HepG2 (cell line): ENCODE data around the gene AGAP1. TPM values are rescaled to one million over a fixed set of nuclear protein-coding genes. Genes with fewer than 3 reads are reported as not detected.

Source experiments
- ATAC-seq: fragments of 200-7000 bp; cut with Tn5 transposase; 3 replicates; pipeline ENCODE4 v1.9.1; 2020; ENCODE audit warnings: mild to moderate bottlenecking, moderate library complexity
- BruUV-seq: library from RNA; stranded (reverse); fragments of 400-500 nt; replicated peaks from 2 replicates; lab custom pipeline; 2021; lab: Mats Ljungman, UMichigan
- CTCF ChIA-PET: fragments of 300-600 bp; formaldehyde crosslinking; extraction: SDS; loops from one replicate; lab custom pipeline; 2021; ENCODE audit warnings: low total read pairs, inconsistent platforms, low intra/inter-chr PET ratio; lab: Yijun Ruan, JAX
- POLR2A ChIA-PET: fragments of 350-600 bp; sonication (Branson Sonifier 250); formaldehyde crosslinking; loops from one replicate; lab custom pipeline; 2020; ENCODE audit warnings: antibody characterized with exemption, inconsistent platforms; lab: Yijun Ruan, JAX
- DNase-seq: peaks from one replicate; pipeline ENCODE4 v3.0.0-alpha.2; 2015; ENCODE audit warnings: low spot score
- FAIRE-seq: peaks from 3 replicates; lab custom pipeline; 2011; peaks lifted over from hg19 to GRCh38; lab: Jason Lieb, UNC
- H2AFZ ChIP-seq: one replicate; pipeline ENCODE4 v1.6.1; 2011; ENCODE audit warnings: low read length, inconsistent platforms
- H3K27ac ChIP-seq: fragments of 300-600 bp; 3 replicates; pipeline ENCODE4 v1.8.0; 2011; ENCODE audit warnings: mixed run types, mild to moderate bottlenecking, mixed read lengths, low read length, inconsistent platforms; ENCODE audit not compliant: insufficient read depth; ENCODE audit errors: extremely low read length
- H3K27me3 ChIP-seq, 2 experiments: fragments of 200-600 bp in 1 of 2; 2 replicates in 1 of 2; 3 replicates in 1 of 2; pipeline versions ENCODE4 v1.6.0 to v1.8.0; 2011; ENCODE audit warnings: low read length in 2 of 2, mild to moderate bottlenecking in 2 of 2, moderate library complexity in 2 of 2, inconsistent platforms in 1 of 2; ENCODE audit not compliant: insufficient read depth in 2 of 2, control insufficient read depth in 1 of 2
- H3K36me3 ChIP-seq, 2 experiments: fragments of 200-600 bp in 1 of 2; replicated peaks in 1 of 2; 2 replicates in 1 of 2; 3 replicates in 1 of 2; pipeline versions ENCODE4 v1.5.1 to v1.8.0; 2011; ENCODE audit warnings: low read length in 2 of 2, inconsistent platforms in 1 of 2; ENCODE audit not compliant: insufficient read depth in 2 of 2, control insufficient read depth in 1 of 2
- H3K4me1 ChIP-seq: 2 replicates; pipeline ENCODE4 v1.5.1; 2012; ENCODE audit warnings: low read length, inconsistent platforms; ENCODE audit not compliant: insufficient read depth
- H3K4me2 ChIP-seq: 2 replicates; pipeline ENCODE4 v1.6.0; 2011; ENCODE audit warnings: low read depth, low read length, inconsistent platforms
- H3K4me3 ChIP-seq, 3 experiments: fragments of 200-600 bp in 1 of 3; sonication (generic), shearing (Covaris generic) in 1 of 3; replicated peaks in 1 of 3; 2 replicates each; pipeline ENCODE4 v1.5.1; 2011 to 2016; ENCODE audit warnings: low read length in 3 of 3, inconsistent platforms in 2 of 3, low read depth in 2 of 3, mild to moderate bottlenecking in 2 of 3, control low read depth in 1 of 3, mixed read lengths in 1 of 3; ENCODE audit not compliant: insufficient read depth in 1 of 3
- H3K79me2 ChIP-seq: one replicate; pipeline ENCODE4 v1.6.1; 2011; ENCODE audit warnings: low read length, inconsistent platforms; ENCODE audit not compliant: insufficient read depth
- H3K9ac ChIP-seq: 2 replicates; pipeline ENCODE4 v1.6.0; 2011; ENCODE audit warnings: mild to moderate bottlenecking, low read depth, low read length, inconsistent platforms; ENCODE audit not compliant: insufficient read depth
- H3K9me3 ChIP-seq: 2 replicates; pipeline ENCODE4 v1.5.1; 2012; ENCODE audit warnings: mild to moderate bottlenecking, low read length
- H4K20me1 ChIP-seq: 2 replicates; pipeline ENCODE4 v1.6.0; 2011; ENCODE audit warnings: inconsistent platforms, mild to moderate bottlenecking, low read length, moderate library complexity; ENCODE audit not compliant: insufficient read depth
- CEBPB ChIP-seq: IDR thresholded peaks from 2 replicates; pipeline ENCODE4 v1.6.1; 2011; ENCODE audit warnings: low read depth, low read length, improper control_type of control experiment, borderline replicate concordance
- DR1 ChIP-seq: sonication (generic); formaldehyde crosslinking; IDR thresholded peaks from 2 replicates; pipeline ENCODE4 v1.8.0; 2021; ENCODE audit warnings: mild to moderate bottlenecking, missing genetic modification reagents, inconsistent platforms
- ELK4 ChIP-seq: sonication (generic); formaldehyde crosslinking; IDR thresholded peaks from 2 replicates; pipeline ENCODE4 v1.9.0; 2021; ENCODE audit warnings: missing genetic modification reagents, borderline replicate concordance
- GTF2F1 ChIP-seq: fragments of 150-350 bp; IDR thresholded peaks from 2 replicates; pipeline ENCODE4 v1.6.1; 2014; ENCODE audit warnings: low read length
- HNRNPUL1 ChIP-seq: fragments of 200-400 bp; formaldehyde crosslinking; IDR thresholded peaks from 2 replicates; pipeline ENCODE4 v1.6.1; 2017; ENCODE audit warnings: low read depth, mild to moderate bottlenecking, low read length, moderate library complexity
- HOMEZ ChIP-seq: IDR thresholded peaks from 2 replicates; pipeline ENCODE4 v1.6.1; 2016; ENCODE audit warnings: low read depth
- MIER2 ChIP-seq: IDR thresholded peaks from 2 replicates; pipeline ENCODE4 v1.6.1; 2016; ENCODE audit warnings: missing biosample characterization, missing genetic modification reagents
- PATZ1 ChIP-seq: sonication (generic); formaldehyde crosslinking; IDR thresholded peaks from 2 replicates; pipeline ENCODE4 v1.4.0; 2020; ENCODE audit warnings: missing genetic modification reagents
- PHF20 ChIP-seq: sonication (generic); formaldehyde crosslinking; IDR thresholded peaks from 2 replicates; pipeline ENCODE4 v1.5.0; 2020; ENCODE audit warnings: mild to moderate bottlenecking, missing genetic modification reagents
- SOX6 ChIP-seq, 2 experiments: fragments of 450-650 bp in 1 of 2; sonication (generic) in 1 of 2; formaldehyde crosslinking in 1 of 2; IDR thresholded peaks; 2 replicates each; pipeline versions ENCODE4 v1.4.0 to v1.6.1; 2017 to 2020; ENCODE audit warnings: antibody characterized with exemption in 1 of 2, mild to moderate bottlenecking in 1 of 2, missing genetic modification reagents in 1 of 2
- THRA ChIP-seq: sonication (generic); formaldehyde crosslinking; IDR thresholded peaks from 2 replicates; pipeline ENCODE4 v1.4.0; 2020; ENCODE audit warnings: missing genetic modification reagents, borderline replicate concordance
- ZEB1 ChIP-seq: IDR thresholded peaks from 2 replicates; pipeline ENCODE4 v1.6.1; 2012; ENCODE audit warnings: mild to moderate bottlenecking, low read depth, inconsistent platforms; ENCODE audit not compliant: insufficient replicate concordance
- ZNF207 ChIP-seq: fragments of 450-650 bp; IDR thresholded peaks from 2 replicates; pipeline ENCODE4 v1.6.1; 2016; ENCODE audit warnings: antibody characterized with exemption, borderline replicate concordance
- ZNF276 ChIP-seq: sonication (generic); formaldehyde crosslinking; IDR thresholded peaks from 2 replicates; pipeline ENCODE4 v1.4.0; 2020; ENCODE audit warnings: mild to moderate bottlenecking, low read depth, missing genetic modification reagents
- ZNF563 ChIP-seq: sonication (generic); formaldehyde crosslinking; IDR thresholded peaks from 2 replicates; pipeline ENCODE4 v1.8.0; 2022; ENCODE audit warnings: mild to moderate bottlenecking, moderate library complexity, missing genetic modification reagents
- ZNF567 ChIP-seq: sonication (generic); formaldehyde crosslinking; IDR thresholded peaks from 2 replicates; pipeline ENCODE4 v1.8.1; 2023; ENCODE audit warnings: mild to moderate bottlenecking, missing genetic modification reagents, borderline replicate concordance
- ZNF607 ChIP-seq: sonication (generic); formaldehyde crosslinking; IDR thresholded peaks from 2 replicates; pipeline ENCODE4 v1.5.1; 2020; ENCODE audit warnings: missing genetic modification reagents, mild to moderate bottlenecking, borderline replicate concordance
- WGBS: methylation state at CpG from one replicate; pipeline ENCODE4 v1.1.6; 2017; ENCODE audit warnings: low lambda C conversion rate; 5-methylcytosine and 5-hydroxymethylcytosine counted together
- in situ Hi-C: cut with HindIII; loops from 2 replicates; pipeline ENCODE4 v1.10.0; 2017; ENCODE audit warnings: low pct_unique_long_range_greater_than_20kb; ENCODE audit not compliant: extremely low pct_ligation_motif_present
- intact Hi-C: fragments of 100-400 bp; cut with micrococcal nuclease; formaldehyde crosslinking; loops from one replicate; pipeline ENCODE4 v1.10.0; 2022; ENCODE audit not compliant: unreplicated experiment
- polyA plus RNA-seq, 8 experiments: library from polyadenylated mRNA; depleted of rRNA in 3 of 8; stranded (reverse) in 7 of 8; unstranded in 1 of 8; fragments of >200 nt; fragmentation: Illumina TruSeq in 4 of 8; extraction: Trizol in 4 of 8; gene quantifications; 2 replicates each; pipeline versions ENCODE4 v1.2.1 to v1.2.3, GENCODE V29; 2011 to 2016; ENCODE audit warnings: low read depth in 4 of 8, missing spikeins in 1 of 8, mixed read lengths in 1 of 8; ENCODE audit not compliant: insufficient read depth in 1 of 8
- total RNA-seq, 5 experiments: library from RNA; depleted of rRNA; stranded (reverse); fragments of >200 nt; fragmentation: Illumina TruSeq; extraction: Trizol; gene quantifications; 2 replicates each; pipeline ENCODE4 v1.2.3, GENCODE V29; 2016; ENCODE audit warnings: low read depth in 1 of 5

The AGAP1 gene
- total and polyA plus RNA-seq, 2 of the 13 experiments (the other 11 are each of a cell fraction or from before 2014, with no cell fraction given): 21.2 to 32.7 TPM

GRCh38 chr2:235552671-235553070, 58.8 kb downstream of the AGAP1 start:
- H3K36me3 ChIP-seq: no peaks in the 10 kb centered on the region
- BruUV-seq: no TSS peak
- in situ Hi-C loops (no loop called here), intact Hi-C loops (loop anchor here (1.0 to 2.0 kb wide), 3 partner anchors 42 to 416 kb away; no protein-coding TSS in a partner anchor)
- H4K20me1 ChIP-seq: peaks cover 36% of the 10 kb centered on the region; the same call in 1 of the 2 replicates
- peaks cover 53% of the 10 kb centered on the region for H3K4me1 ChIP-seq
- no peak overlapping the region for H3K4me2 ChIP-seq
- no peak for FAIRE-seq
- no peak for DNase-seq
- H3K27ac ChIP-seq: no peak overlapping the region
- CTCF ChIA-PET: interaction anchor here (1.4 to 2.3 kb wide), 3 partner anchors 38 to 417 kb away, joined by 5 to 13 read pairs (median 8); no protein-coding TSS in a partner anchor
- no peak overlapping the region for H2AFZ ChIP-seq
- no peak overlapping the region for H3K4me3 ChIP-seq
- ATAC-seq: no peak
- no peaks in the 10 kb centered on the region for H3K27me3 ChIP-seq
- no peak overlapping the region for H3K9ac ChIP-seq
- peaks cover 77% of the 10 kb centered on the region for H3K79me2 ChIP-seq
- POLR2A ChIA-PET: interaction anchor here (1.3 to 2.0 kb wide), 2 partner anchors 9 to 11 kb away, joined by 4 to 9 read pairs; no protein-coding TSS in a partner anchor
- WGBS: 90% methylated on average over 3 of the region's 3 CpGs
- no peaks in the 10 kb centered on the region for H3K9me3 ChIP-seq
- TF ChIP-seq HOMEZ (CRISPR knock-in tag): no peak
- no peak for TF ChIP-seq CEBPB
- no peak for TF ChIP-seq SOX6 (IDR thresholded peaks at IDR 0.05)
- no peak for TF ChIP-seq SOX6 (CRISPR knock-in tag; IDR thresholded peaks at IDR 0.05)
- TF ChIP-seq GTF2F1: no peak
- no peak for TF ChIP-seq ZNF563 (CRISPR knock-in tag)
- no peak for TF ChIP-seq THRA (CRISPR knock-in tag)
- TF ChIP-seq ZNF276 (CRISPR knock-in tag): no peak
- TF ChIP-seq ZEB1: no peak
- no peak for TF ChIP-seq ZNF567 (CRISPR knock-in tag)
- no peak for TF ChIP-seq MIER2 (CRISPR knock-in tag)
- TF ChIP-seq ELK4 (CRISPR knock-in tag): no peak
- no peak for TF ChIP-seq PHF20
- TF ChIP-seq PATZ1 (CRISPR knock-in tag): no peak
- no peak for TF ChIP-seq ZNF607 (CRISPR knock-in tag)
- TF ChIP-seq ZNF207: no peak
- TF ChIP-seq HNRNPUL1: no peak
- TF ChIP-seq DR1 (CRISPR knock-in tag): no peak
